ENCODE data around the gene SPANXN2.
"Not testable (repeated sequence)": the region's sequence is repeated elsewhere in the genome, so short reads cannot be mapped to it uniquely, and the experiment has no call there.

SPANXN2 gene, protein sequence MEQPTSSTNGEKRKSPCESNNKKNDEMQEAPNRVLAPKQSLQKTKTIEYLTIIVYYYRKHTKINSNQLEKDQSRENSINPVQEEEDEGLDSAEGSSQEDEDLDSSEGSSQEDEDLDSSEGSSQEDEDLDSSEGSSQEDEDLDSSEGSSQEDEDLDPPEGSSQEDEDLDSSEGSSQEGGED

DNA sequence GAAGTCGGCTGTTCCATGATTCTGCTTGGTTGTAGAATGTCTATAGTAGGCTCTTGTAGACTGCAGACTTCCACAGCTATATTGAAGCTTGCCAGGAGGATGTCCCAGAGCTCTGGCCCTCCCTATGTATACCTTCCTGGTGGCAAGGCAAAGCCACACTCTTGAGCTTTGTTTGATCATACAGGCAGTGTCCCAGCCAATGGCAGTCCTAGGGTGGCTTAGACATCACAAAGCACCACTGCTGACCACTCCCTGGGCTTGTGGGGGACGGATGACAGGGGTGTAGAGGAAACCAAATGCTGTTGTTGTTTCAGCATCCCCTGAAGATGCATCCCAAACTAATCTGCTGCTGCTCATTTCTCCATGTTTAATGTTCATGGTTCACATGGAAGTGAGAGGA, at the start of gene SPANXN2:
Gene SPANXN2 (minus strand): TSS at position 101 of the 400 bp plus-strand sequence. CDS start 84 bp downstream, at position 17.
- DNase-seq (ENCODE audit: low read depth): not testable (repeated sequence)

- no peak for DNase-seq (ENCODE audit: low read depth)
These were observed 48.4 kb upstream of the SPANXN2 start for GRCh38 chrX:143768976-143769375.

GRCh38 chrX:143767789-143768188, 47.2 kb upstream of the SPANXN2 start:
- DNase-seq (ENCODE audit: low read depth): not testable (repeated sequence)

DNA sequence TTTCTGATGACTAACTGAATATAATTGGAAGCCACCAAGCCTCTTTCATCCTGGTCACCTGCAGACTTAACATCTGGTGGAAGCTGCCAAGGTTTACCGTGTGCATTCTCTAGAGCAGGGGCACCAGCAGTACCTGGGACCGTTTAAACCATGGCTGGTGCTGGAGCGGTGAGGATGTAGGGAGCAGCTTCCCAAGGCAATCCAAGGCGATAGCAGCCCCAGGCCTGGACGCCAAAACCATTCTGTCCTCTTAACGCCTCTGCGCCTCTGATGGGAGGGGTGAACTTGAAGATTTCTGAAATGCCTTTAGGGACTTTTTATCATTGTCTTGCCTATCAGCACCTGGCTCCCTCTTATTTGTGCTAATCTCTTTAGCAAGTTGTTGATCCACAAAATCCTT, 37.3 kb upstream of the SPANXN2 start:
- no peak for DNase-seq (ENCODE audit: low read depth)

DNA sequence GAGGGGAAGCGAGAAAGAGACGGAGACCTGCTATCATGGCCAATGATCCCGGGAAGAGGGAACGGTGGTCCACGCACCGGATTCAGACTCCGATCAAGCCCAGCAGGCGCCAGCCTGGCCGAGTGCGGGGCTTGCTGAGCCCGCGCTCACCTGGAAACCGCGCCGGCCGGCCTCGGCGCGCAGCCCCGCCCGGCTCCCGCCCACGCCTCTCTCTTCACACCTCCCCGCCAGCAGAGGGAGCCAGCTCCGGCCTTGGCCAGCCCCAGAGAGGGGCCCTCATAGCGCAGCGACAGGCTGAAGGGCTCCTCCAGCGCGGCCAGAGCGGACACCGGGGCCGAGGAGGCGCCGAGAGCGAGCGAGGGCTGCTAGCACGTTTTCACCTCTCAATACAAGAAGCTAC, 36.8 kb upstream of the SPANXN2 start:
- no peak for DNase-seq (ENCODE audit: low read depth)

GRCh38 chrX:143754183-143754582, 33.6 kb upstream of the SPANXN2 start:
- no peak for DNase-seq (ENCODE audit: low read depth)

GRCh38 chrX:143733866-143734265, 13.3 kb upstream of the SPANXN2 start:
- no peak for DNase-seq (ENCODE audit: low read depth)

GRCh38 chrX:143726296-143726695, 5.7 kb upstream of the SPANXN2 start:
- DNase-seq (ENCODE audit: low read depth): no peak

DNA sequence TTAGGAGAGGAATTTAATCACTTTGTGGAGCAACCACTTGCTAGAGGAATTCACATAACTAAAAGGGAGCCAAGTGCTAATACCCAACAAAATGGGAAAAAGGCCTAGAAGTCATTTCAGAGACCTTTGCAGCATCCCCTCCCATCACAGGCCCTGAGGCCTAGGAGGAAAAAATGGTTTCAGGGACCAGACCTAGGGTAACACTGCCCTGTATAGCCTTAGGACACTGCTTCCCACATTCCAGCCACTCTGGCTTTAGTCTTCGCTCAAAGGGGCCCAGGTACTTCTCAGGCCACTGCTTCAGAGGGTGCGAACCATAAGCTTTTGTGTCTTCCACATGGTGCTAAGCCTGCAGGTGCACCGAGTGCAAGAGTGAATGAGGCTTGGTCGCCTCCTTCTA, 19.1 kb downstream of the SPANXN2 start:
- DNase-seq (ENCODE audit: low read depth): no peak

- DNase-seq (ENCODE audit: low read depth): no peak
These were observed 25.7 kb downstream of the SPANXN2 start for GRCh38 chrX:143694885-143695284.

DNA sequence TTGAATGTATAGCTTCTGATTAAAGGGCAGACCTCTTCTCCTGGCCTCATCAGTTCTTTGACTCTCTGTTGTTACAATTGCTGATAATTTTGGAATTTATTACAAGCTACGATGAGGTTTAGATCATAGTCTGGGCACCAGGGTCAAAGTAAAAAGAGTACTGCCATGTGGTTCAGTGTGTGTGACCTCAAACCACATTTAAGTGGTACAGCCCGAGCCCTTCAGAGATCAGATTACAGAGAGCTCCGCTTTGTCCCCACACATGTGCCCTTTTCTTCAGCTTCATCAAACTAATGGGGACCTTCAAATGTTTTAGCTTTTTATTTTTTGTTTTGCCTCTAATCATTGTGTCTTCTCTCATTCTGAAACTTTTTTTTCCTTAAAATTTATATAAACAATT, 37.1 kb downstream of the SPANXN2 start:
- no peak for DNase-seq (ENCODE audit: low read depth)

DNA sequence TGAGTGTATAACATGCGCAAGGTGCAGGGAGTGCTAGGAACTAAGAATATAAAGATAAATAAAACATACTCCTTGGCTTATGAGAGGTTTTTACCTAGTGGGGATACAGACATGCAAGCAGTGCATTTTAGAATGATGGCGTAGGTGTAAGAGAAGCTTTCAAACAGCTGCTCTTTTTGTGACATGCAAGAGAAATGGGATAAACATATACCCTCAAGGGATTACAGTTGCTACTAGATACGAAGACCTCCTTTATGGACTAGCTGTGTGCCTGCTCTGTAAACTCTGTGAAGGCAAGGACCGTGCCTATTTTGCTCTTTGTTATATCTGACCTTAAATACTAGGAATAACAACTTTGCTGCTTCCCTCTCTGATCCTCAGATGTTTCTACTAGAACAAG, 45.6 kb downstream of the SPANXN2 start:
- no peak for DNase-seq (ENCODE audit: low read depth)

- no peak for DNase-seq (ENCODE audit: low read depth)
These were observed 51.2 kb downstream of the SPANXN2 start for GRCh38 chrX:143669395-143669794.

DNA sequence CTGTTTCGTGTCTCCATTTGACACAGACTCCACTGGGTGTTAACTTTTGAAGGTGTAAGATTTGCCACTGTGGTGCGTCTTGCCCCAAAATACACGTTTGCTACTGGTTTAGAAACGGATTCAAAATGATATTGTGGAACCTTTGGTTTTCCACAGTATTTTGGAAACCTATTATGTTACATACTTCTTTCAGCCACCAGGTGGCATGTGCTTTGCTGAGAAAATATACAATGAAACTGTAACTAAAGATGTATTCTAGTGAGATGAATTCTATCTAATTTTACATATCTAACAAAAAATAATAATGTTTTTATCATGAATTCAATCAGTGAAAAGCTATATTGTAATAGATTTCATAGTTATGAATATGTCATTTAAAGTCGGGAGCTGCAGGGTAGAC, 56.2 kb downstream of the SPANXN2 start:
- no peak for DNase-seq (ENCODE audit: low read depth)

DNA sequence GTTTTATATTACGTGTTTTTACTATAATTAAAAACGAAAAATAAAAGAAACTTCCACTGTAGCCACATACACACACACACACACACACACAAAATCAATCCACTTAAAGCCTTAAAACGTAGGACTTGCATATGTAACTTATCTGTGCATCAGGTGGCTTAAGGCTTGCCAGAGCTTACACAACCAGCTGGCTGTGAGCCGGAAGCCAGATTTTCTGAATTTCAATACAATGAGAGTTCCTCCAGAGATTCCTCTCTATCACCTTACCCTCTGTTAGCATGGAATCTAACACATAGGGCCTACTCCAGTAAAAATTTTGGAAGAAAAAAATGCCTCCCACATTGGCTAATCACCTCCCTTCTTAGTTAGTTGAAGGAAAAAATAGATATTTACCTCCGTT, 56.8 kb downstream of the SPANXN2 start:
- DNase-seq (ENCODE audit: low read depth): no peak
